PC-9 (cell line): ENCODE measurements around the gene POMGNT1.

Source experiments
- CTCF ChIP-seq: fragments of 200-600 bp; sonication (generic); conservative IDR thresholded peaks from 2 replicates; pipeline ENCODE4 v1.6.1; 2017; ENCODE audit warnings: mixed run types, antibody characterized with exemption, mild to moderate bottlenecking, moderate library complexity
- EZH2 ChIP-seq: fragments of 200-600 bp; sonication (generic); IDR thresholded peaks from 2 replicates; pipeline ENCODE4 v1.8.0; 2017; ENCODE audit warnings: antibody characterized with exemption, low read depth

- TF ChIP-seq CTCF (no peak), EZH2 (no peak)
Observed at GRCh38 chr1:46210561-46210960, 12.3 kb upstream of the POMGNT1 start.
